Left hindlimb (tissue), 1 donor: ENCODE measurements around the gene MYO1B.

Source experiments
- DNase-seq: peaks from one replicate; pipeline ENCODE4 v3.0.0-alpha.2; 2018

MYO1B gene

GRCh38 chr2:191245046-191245868 is at the start of gene MYO1B:
MYO1B (plus strand) TSS chr2:191245404; CDS start chr2:191276896, 31,492 bp downstream.
- DNase-seq, result peak; percentile 87

- no peak for DNase-seq
Measured at GRCh38 chr2:191197096-191197495, 48.1 kb upstream of the MYO1B start.

- DNase-seq, result no peak
Measured at GRCh38 chr2:191198271-191198670, 46.9 kb upstream of the MYO1B start.

GRCh38 chr2:191199929-191200512 is 45.2 kb upstream of the MYO1B start:
- DNase-seq, result no peak

- DNase-seq, result no peak
Measured at GRCh38 chr2:191200910-191201309, 44.3 kb upstream of the MYO1B start.

GRCh38 chr2:191202209-191202721 is 42.9 kb upstream of the MYO1B start:
- no peak for DNase-seq

- DNase-seq, result peak; percentile 35
Measured at GRCh38 chr2:191202881-191203397, 42.3 kb upstream of the MYO1B start.

GRCh38 chr2:191204433-191204832 is 40.8 kb upstream of the MYO1B start:
- DNase-seq, result no peak

- no peak for DNase-seq
Measured at GRCh38 chr2:191206613-191207471, 38.4 kb upstream of the MYO1B start.

- DNase-seq, result no peak
Measured at GRCh38 chr2:191209340-191209739, 35.9 kb upstream of the MYO1B start.

- no peak for DNase-seq
Measured at GRCh38 chr2:191212119-191212518, 33.1 kb upstream of the MYO1B start.

- no peak for DNase-seq
Measured at GRCh38 chr2:191213333-191213732, 31.9 kb upstream of the MYO1B start.

GRCh38 chr2:191215230-191215629 is 30.0 kb upstream of the MYO1B start:
- no peak for DNase-seq

- no peak for DNase-seq
Measured at GRCh38 chr2:191215666-191216065, 29.5 kb upstream of the MYO1B start.

GRCh38 chr2:191217580-191217979 is 27.6 kb upstream of the MYO1B start:
- no peak for DNase-seq

GRCh38 chr2:191218292-191218898 is 26.8 kb upstream of the MYO1B start:
- DNase-seq, result peak; percentile 54

- DNase-seq, result no peak
Measured at GRCh38 chr2:191220671-191221070, 24.5 kb upstream of the MYO1B start.

GRCh38 chr2:191221666-191222065 is 23.5 kb upstream of the MYO1B start:
- no peak for DNase-seq

GRCh38 chr2:191222507-191222906 is 22.7 kb upstream of the MYO1B start:
- DNase-seq, result peak; percentile 62

- no peak for DNase-seq
Measured at GRCh38 chr2:191222952-191223351, 22.3 kb upstream of the MYO1B start.

- no peak for DNase-seq
Measured at GRCh38 chr2:191225126-191225525, 20.1 kb upstream of the MYO1B start.

GRCh38 chr2:191225690-191226089 is 19.5 kb upstream of the MYO1B start:
- DNase-seq, result no peak

- no peak for DNase-seq
Measured at GRCh38 chr2:191226196-191226595, 19.0 kb upstream of the MYO1B start.
